Measurements from ENCODE around the gene ME2. TPM values are rescaled to one million over a fixed set of nuclear protein-coding genes. Genes with fewer than 3 reads are reported as not detected.

ME2 gene
- total RNA-seq, 1 experiment from 2014 or later: 45.6 TPM

- intact Hi-C loops (cut with micrococcal nuclease; ENCODE audit: unreplicated experiment): no loop called here
- H3K4me3 Mint-ChIP-seq (ENCODE audit: low read depth, unreplicated experiment): no peak overlapping the region
- BruUV-seq (replicated peaks): no TSS peak
- TF ChIP-seq, protein P1, sequence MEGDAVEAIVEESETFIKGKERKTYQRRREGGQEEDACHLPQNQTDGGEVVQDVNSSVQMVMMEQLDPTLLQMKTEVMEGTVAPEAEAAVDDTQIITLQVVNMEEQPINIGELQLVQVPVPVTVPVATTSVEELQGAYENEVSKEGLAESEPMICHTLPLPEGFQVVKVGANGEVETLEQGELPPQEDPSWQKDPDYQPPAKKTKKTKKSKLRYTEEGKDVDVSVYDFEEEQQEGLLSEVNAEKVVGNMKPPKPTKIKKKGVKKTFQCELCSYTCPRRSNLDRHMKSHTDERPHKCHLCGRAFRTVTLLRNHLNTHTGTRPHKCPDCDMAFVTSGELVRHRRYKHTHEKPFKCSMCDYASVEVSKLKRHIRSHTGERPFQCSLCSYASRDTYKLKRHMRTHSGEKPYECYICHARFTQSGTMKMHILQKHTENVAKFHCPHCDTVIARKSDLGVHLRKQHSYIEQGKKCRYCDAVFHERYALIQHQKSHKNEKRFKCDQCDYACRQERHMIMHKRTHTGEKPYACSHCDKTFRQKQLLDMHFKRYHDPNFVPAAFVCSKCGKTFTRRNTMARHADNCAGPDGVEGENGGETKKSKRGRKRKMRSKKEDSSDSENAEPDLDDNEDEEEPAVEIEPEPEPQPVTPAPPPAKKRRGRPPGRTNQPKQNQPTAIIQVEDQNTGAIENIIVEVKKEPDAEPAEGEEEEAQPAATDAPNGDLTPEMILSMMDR (IDR thresholded peaks at IDR 0.05; ENCODE audit: unreplicated experiment): no peak
- no peaks in the 10 kb centered on the region for H3K36me3 Mint-ChIP-seq (ENCODE audit: insufficient read depth, unreplicated experiment)
- CTCF ChIA-PET: no interaction called here
- no peak for DNase-seq
- H3K27ac Mint-ChIP-seq (ENCODE audit: unreplicated experiment): no peak overlapping the region
- H3K9me3 Mint-ChIP-seq (ENCODE audit: low read depth, unreplicated experiment): no peaks in the 10 kb centered on the region
- peaks cover 3% of the 10 kb centered on the region for H3K4me1 Mint-ChIP-seq (ENCODE audit: low read depth, unreplicated experiment)
- H3K27me3 Mint-ChIP-seq (ENCODE audit: unreplicated experiment): no peaks in the 10 kb centered on the region
Measured at GRCh38 chr18:50844554-50844953, 34.4 kb upstream of the ME2 start.

DNA sequence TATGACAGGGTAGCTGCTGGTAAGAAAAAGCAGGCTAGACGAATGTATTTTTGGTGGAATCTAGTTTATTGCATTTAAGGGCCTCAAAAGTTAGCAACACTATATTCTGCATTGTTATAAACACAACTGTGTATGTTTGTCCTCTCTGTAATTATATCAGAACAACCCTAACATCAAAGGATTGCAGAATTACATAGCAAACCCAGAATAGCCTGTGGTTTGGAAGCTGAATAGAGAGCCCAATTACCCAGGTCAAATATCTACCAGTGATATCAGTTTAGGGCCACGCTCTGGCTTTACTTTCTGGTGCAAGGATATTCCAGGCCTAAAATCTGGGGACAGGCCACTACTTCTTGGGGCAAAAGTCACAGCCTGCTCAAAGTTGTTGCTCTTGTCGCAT, 34.0 kb upstream of the ME2 start:
- TF ChIP-seq, protein P1 (IDR thresholded peaks at IDR 0.05; ENCODE audit: unreplicated experiment): no peak
- no peaks in the 10 kb centered on the region for H3K36me3 Mint-ChIP-seq (ENCODE audit: insufficient read depth, unreplicated experiment)
- intact Hi-C loops (cut with micrococcal nuclease; ENCODE audit: unreplicated experiment): no loop called here
- no TSS peak for BruUV-seq (replicated peaks)
- no peaks in the 10 kb centered on the region for H3K27me3 Mint-ChIP-seq (ENCODE audit: unreplicated experiment)
- H3K4me3 Mint-ChIP-seq (ENCODE audit: low read depth, unreplicated experiment): no peak overlapping the region
- no peaks in the 10 kb centered on the region for H3K9me3 Mint-ChIP-seq (ENCODE audit: low read depth, unreplicated experiment)
- H3K4me1 Mint-ChIP-seq (ENCODE audit: low read depth, unreplicated experiment): peaks cover 7% of the 10 kb centered on the region
- CTCF ChIA-PET: no interaction called here
- H3K27ac Mint-ChIP-seq (ENCODE audit: unreplicated experiment): no peak overlapping the region
- no peak for DNase-seq

DNA sequence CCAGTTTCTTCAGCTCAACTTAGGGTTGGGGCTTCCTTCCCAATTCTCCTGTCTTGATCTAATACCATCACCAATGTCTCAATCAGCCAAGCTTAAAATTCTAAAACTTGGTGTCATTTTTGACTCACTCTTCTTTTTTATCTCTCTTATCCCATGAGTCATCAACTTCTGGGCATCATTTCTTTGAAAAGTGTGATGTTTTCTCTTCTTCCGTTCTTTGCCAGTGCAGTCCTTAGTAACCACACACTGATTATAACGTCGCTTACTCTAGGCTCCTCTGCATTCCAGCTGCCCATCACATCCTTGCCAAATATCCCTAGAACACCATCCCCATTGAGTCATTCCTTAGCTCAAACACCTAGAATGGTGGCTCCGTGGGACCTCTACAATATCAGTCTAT, 31.7 kb upstream of the ME2 start:
- Mint-ChIP-seq H3K9me3 (ENCODE audit: low read depth, unreplicated experiment) (no peaks in the 10 kb centered on the region), H3K4me3 (ENCODE audit: low read depth, unreplicated experiment) (no peak overlapping the region), H3K4me1 (ENCODE audit: low read depth, unreplicated experiment) (peaks cover 9% of the 10 kb centered on the region), H3K27me3 (ENCODE audit: unreplicated experiment) (no peaks in the 10 kb centered on the region), H3K27ac (ENCODE audit: unreplicated experiment) (no peak overlapping the region), H3K36me3 (ENCODE audit: insufficient read depth, unreplicated experiment) (no peaks in the 10 kb centered on the region)
- TF ChIP-seq, protein P1 (IDR thresholded peaks at IDR 0.05; ENCODE audit: unreplicated experiment): no peak
- DNase-seq: no peak
- intact Hi-C loops (cut with micrococcal nuclease; ENCODE audit: unreplicated experiment): no loop called here
- CTCF ChIA-PET: interaction anchor here (0.9 kb wide), 1 partner anchor 14 kb away, joined by 3 read pairs; no protein-coding TSS in a partner anchor
- no TSS peak for BruUV-seq (replicated peaks)

DNA sequence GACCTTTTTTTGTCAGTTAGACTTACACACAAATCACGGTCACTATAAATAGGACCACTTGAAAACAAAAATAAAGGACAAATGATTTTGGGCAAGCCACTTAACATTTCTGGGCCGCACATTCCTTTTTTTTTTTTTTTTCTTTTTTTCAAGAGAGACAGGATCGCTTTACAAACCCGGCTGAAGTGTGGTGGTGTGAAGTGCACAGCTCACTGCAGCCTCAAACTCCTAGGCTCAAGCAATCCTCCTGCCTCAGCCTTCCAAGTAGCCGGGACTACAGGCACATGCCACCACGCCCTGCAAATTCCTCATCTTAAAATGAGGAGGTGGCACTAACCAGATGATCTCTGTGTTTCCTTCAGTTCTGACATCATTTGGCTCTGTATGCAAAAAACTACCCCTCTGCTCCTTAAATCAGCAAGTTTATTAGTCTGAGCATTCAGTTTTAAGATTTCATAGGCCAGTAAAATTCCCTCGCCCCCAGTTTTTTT, 30.8 kb upstream of the ME2 start:
- Mint-ChIP-seq H3K27me3 (ENCODE audit: unreplicated experiment) (no peaks in the 10 kb centered on the region), H3K36me3 (ENCODE audit: insufficient read depth, unreplicated experiment) (no peaks in the 10 kb centered on the region), H3K4me1 (ENCODE audit: low read depth, unreplicated experiment) (peaks cover 19% of the 10 kb centered on the region), H3K9me3 (ENCODE audit: low read depth, unreplicated experiment) (peaks cover 3% of the 10 kb centered on the region), H3K4me3 (ENCODE audit: low read depth, unreplicated experiment) (no peak overlapping the region), H3K27ac (ENCODE audit: unreplicated experiment) (no peak overlapping the region)
- BruUV-seq (replicated peaks): no TSS peak
- DNase-seq: no peak
- intact Hi-C loops (cut with micrococcal nuclease; ENCODE audit: unreplicated experiment): no loop called here
- TF ChIP-seq, protein P1 (IDR thresholded peaks at IDR 0.05; ENCODE audit: unreplicated experiment): no peak
- CTCF ChIA-PET: interaction anchor here (0.6 to 0.9 kb wide), 2 partner anchors 13 to 26 kb away, joined by 3 to 5 read pairs; no protein-coding TSS in a partner anchor
